Adipocyte (in vitro differentiated cells): ENCODE data around the gene PLCB3.

Experiments used
- DNase-seq: peaks from one replicate; pipeline ENCODE4 v3.0.0-alpha.2; 2015; ENCODE audit warnings: low read depth
- H3K27me3 ChIP-seq: replicated peaks from 2 replicates; pipeline ENCODE4 v1.7.0; 2013; ENCODE audit warnings: mild to moderate bottlenecking, low read length, moderate library complexity; ENCODE audit not compliant: control insufficient read depth, insufficient read depth
- H3K36me3 ChIP-seq: 2 replicates; pipeline ENCODE4 v1.7.0; 2013; ENCODE audit warnings: low read length, mild to moderate bottlenecking, moderate library complexity; ENCODE audit not compliant: control insufficient read depth, insufficient read depth, severe bottlenecking
- H3K4me1 ChIP-seq: 2 replicates; pipeline ENCODE4 v1.7.0; 2013; ENCODE audit warnings: mild to moderate bottlenecking, low read length, moderate library complexity; ENCODE audit not compliant: control insufficient read depth, insufficient read depth
- H3K4me3 ChIP-seq: 2 replicates; pipeline ENCODE4 v1.7.0; 2013; ENCODE audit warnings: mild to moderate bottlenecking, low read length, moderate library complexity
- H3K9ac ChIP-seq: 2 replicates; pipeline ENCODE4 v1.7.0; 2013; ENCODE audit warnings: mild to moderate bottlenecking, low read length, moderate library complexity
- H3K9me3 ChIP-seq: 2 replicates; pipeline ENCODE4 v1.7.0; 2013; ENCODE audit warnings: mild to moderate bottlenecking, low read length, moderate library complexity; ENCODE audit not compliant: control insufficient read depth

The PLCB3 gene

DNA sequence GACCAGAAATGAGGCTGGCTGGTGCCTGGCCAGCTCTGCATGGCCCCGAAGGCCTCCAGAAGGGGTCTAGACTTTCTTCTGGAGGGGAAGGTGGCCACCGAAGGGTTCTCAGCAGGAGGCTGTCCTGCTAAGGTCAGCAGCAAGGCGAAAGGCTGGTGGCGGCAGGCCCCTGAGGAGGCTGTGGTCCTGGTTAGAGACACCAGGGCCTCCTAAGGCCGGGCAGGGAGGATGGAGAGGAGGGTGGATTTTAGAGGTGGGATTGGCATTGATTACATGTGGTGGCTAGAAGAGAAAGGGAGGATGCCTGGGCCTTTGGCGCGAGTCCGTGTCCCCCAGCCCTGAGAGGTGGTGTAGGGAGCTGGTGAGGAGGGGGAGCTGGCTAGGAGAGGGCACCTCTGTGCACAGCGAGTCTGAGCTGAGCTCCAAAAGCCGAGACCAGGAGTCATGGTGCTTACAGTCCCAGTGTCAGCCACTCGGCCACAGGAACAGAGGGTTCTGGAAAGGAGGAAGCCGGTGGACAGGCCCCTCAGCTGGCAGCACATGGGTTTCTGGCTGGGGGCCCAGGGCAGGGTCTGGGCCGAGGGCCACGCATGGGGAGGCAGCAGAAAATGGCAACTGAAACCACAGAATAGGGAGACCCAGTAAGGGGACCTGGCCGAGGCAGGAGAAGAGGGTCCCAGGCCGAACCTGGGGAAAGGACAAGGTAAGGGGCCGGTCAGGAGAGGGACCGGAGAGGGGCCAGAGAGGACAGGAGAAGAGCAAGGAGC, 42.4 kb upstream of the PLCB3 start:
- H3K9me3 ChIP-seq = no peaks in the 10 kb centered on the region
- H3K4me3 ChIP-seq = no peak overlapping the region
- H3K9ac ChIP-seq = no peak overlapping the region
- no peaks in the 10 kb centered on the region for H3K27me3 ChIP-seq
- peaks cover 11% of the 10 kb centered on the region for H3K36me3 ChIP-seq
- H3K4me1 ChIP-seq = peaks cover 9% of the 10 kb centered on the region
- no peak for DNase-seq

DNA sequence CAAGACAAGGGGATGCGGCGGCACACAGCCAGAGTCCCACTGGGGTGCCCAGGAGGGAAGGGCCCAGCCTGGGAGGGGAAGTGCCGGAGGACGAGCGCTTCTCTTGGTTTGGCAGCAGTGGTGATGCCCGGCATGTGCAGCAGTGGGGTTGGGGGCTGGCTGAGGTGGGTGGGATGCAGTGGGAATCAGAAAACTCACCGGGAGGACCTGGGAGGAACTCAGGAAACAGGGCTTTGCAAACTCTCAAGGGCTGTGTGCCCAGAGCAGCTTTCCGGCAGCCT, 41.8 kb upstream of the PLCB3 start:
- Histone ChIP-seq H3K27me3 (no peaks in the 10 kb centered on the region), H3K36me3 (peaks cover 8% of the 10 kb centered on the region), H3K4me1 (peaks cover 9% of the 10 kb centered on the region), H3K9me3 (no peaks in the 10 kb centered on the region), H3K9ac (no peak overlapping the region), H3K4me3 (no peak overlapping the region)
- no peak for DNase-seq

DNA sequence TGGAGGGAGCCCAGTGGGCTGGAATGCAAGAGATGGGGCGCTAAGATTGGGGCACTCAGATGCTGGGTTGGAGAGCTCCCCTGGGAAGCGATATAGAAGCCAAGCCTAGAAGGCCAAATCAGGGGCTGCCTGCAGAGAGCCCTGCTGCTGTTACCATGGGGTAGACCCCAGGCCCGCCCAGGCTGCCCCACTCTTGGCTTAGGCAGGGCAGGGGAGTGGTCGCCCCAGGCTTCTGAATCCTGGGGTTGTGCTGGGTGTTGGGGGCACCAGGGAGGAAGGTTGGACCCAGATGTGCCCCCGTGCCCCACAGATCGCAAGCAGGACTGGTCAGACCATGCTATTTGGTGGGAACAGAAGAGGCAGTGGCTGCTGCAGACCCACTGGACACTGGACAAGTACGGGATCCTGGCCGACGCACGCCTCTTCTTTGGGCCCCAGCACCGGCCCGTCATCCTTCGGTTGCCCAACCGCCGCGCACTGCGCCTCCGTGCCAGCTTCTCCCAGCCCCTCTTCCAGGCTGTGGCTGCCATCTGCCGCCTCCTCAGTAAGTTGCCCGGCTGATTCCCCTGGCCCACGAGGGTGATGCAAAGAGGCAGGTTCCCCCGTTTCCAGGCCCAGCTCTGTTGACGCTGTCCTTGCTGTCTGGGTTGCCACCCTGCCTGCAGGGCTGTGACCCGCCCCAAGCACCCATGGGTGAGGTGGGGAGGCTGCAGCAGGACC, 40.9 kb upstream of the PLCB3 start:
- Histone ChIP-seq H3K4me3 (no peak overlapping the region), H3K27me3 (no peaks in the 10 kb centered on the region), H3K9me3 (no peaks in the 10 kb centered on the region), H3K36me3 (peaks cover 5% of the 10 kb centered on the region), H3K9ac (no peak overlapping the region), H3K4me1 (peaks cover 16% of the 10 kb centered on the region)
- no peak for DNase-seq

DNA sequence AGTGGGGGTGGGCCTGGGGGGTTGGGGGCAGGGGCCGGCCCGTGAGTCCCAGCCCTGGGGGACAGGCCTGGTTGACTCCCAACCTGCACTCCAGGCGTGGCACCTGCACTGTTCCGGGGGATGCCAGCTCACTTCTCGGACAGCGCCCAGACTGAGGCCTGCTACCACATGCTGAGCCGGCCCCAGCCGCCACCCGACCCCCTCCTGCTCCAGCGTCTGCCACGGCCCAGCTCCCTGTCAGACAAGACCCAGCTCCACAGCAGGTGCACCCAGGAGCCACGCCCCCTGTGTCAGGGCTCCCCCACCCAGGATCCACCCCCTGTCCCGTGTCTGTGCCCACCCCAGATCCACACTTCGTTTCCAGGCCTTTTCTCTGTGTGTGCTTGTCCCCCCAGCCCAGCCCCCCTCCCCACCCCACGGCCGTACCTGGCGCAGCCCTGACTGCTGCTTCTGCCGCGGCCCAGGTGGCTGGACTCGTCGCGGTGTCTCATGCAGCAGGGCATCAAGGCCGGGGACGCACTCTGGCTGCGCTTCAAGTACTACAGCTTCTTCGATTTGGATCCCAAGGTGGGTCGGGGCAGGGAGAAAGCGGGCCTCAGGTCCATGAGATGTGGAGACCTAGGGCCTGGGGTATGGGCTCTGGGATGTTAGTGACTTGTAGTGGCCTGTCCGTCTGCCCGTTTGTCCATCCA, 40.0 kb upstream of the PLCB3 start:
- Histone ChIP-seq H3K36me3 (no peaks in the 10 kb centered on the region), H3K9ac (no peak overlapping the region), H3K27me3 (no peaks in the 10 kb centered on the region), H3K4me1 (peaks cover 16% of the 10 kb centered on the region), H3K9me3 (no peaks in the 10 kb centered on the region), H3K4me3 (no peak overlapping the region)
- no peak for DNase-seq

DNA sequence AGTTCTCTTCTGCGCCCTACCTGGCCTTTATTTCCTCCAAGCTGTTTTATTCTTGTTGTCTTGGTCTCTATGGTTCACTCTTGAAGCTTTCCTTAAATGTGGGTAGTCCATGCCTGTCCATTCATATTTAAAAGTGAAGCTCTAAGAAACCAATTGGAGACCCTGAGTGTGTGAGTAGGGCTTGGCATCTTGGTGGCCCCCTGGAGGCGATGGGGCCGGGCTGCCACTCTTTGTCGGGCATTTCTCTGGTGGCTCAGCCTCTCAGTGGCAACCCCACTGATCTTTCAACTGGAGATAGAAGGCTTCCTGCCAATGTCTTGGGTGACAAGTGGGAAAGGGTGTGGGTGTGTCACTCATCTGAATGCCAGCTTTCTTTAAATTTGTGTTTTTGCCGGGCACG, 34.5 kb upstream of the PLCB3 start:
- Histone ChIP-seq H3K4me1 (peaks cover 7% of the 10 kb centered on the region), H3K4me3 (no peak overlapping the region), H3K9me3 (no peaks in the 10 kb centered on the region), H3K27me3 (no peaks in the 10 kb centered on the region), H3K36me3 (no peaks in the 10 kb centered on the region), H3K9ac (no peak overlapping the region)
- no peak for DNase-seq

DNA sequence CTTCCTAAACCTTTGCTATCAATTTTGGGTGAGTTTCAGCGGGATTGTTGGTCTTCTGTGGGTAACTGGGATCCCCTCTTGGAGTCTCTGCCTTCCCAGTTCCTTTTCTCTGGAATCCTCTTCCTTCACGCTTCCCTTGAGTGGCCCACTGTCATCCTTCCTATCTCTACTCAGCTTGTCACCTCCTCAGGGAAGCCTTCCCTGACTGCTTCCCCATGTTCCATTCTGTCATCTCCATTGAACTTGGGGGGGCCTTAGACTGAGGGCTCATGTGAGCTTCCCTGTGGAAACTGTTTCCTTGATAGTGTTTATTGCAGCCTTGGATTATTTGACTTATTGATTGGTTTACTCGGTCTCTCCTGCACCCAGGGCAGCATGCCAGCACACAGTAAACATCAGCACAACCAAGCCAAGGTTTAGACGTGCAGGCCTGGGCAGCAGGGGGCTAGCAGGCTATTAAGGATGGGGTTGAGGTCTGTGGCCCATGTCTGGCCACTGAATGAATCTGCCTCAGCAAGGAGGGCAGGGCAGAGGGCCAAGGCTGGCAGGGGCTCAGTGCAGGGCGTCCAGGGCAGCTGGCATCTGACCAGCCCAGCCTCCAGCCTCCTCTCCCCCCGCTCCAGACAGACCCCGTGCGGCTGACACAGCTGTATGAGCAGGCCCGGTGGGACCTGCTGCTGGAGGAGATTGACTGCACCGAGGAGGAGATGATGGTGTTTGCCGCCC, 32.5 kb upstream of the PLCB3 start:
- no peak overlapping the region for H3K9ac ChIP-seq
- no peak overlapping the region for H3K4me3 ChIP-seq
- H3K36me3 ChIP-seq = no peaks in the 10 kb centered on the region
- DNase-seq = no peak
- H3K27me3 ChIP-seq = no peaks in the 10 kb centered on the region
- no peaks in the 10 kb centered on the region for H3K9me3 ChIP-seq
- peaks cover 7% of the 10 kb centered on the region for H3K4me1 ChIP-seq

DNA sequence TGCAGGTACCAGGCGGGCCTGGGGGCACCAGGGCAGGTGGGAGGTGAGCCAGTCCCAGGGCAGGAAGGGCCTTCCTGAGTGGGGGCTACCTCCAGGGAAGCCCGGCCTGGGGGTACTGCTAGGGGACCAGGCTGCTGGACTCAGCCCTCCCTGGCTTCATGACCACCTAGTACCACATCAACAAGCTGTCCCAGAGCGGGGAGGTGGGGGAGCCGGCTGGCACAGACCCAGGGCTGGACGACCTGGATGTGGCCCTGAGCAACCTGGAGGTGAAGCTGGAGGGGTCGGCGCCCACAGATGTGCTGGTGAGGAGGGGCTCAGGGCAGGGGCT, 32.0 kb upstream of the PLCB3 start:
- no peaks in the 10 kb centered on the region for H3K27me3 ChIP-seq
- peaks cover 7% of the 10 kb centered on the region for H3K4me1 ChIP-seq
- no peak overlapping the region for H3K9ac ChIP-seq
- H3K4me3 ChIP-seq = no peak overlapping the region
- H3K9me3 ChIP-seq = no peaks in the 10 kb centered on the region
- H3K36me3 ChIP-seq = no peaks in the 10 kb centered on the region
- no peak for DNase-seq

DNA sequence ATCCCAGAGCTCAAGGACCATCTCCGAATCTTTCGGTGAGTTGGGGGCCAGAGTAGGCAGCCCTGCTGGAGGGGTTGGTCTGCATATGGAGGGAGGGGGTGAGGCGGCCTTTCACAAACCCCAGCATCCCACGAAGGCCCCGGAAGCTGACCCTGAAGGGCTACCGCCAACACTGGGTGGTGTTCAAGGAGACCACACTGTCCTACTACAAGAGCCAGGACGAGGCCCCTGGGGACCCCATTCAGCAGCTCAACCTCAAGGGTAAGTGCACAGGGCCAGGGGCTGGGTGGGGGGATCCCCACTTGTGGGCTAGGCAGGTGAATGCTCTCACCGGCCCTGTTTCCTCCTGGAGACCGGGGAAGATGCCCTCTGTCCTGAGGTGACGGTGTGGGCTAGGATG, 31.6 kb upstream of the PLCB3 start:
- Histone ChIP-seq H3K36me3 (no peaks in the 10 kb centered on the region), H3K27me3 (no peaks in the 10 kb centered on the region), H3K9me3 (no peaks in the 10 kb centered on the region), H3K9ac (no peak overlapping the region), H3K4me3 (no peak overlapping the region), H3K4me1 (peaks cover 7% of the 10 kb centered on the region)
- no peak for DNase-seq

DNA sequence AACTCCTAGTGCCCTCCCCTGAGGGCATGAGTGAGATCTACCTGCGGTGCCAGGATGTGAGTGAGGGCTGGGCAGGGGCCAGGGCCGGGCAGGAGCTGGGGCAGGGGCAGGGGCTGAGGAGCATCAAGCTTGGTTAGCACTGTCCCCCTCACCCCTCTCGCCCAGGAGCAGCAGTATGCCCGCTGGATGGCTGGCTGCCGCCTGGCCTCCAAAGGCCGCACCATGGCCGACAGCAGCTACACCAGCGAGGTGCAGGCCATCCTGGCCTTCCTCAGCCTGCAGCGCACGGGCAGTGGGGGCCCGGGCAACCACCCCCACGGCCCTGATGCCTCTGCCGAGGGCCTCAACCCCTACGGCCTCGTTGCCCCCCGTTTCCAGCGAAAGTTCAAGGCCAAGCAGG, 31.1 kb upstream of the PLCB3 start:
- no peak for DNase-seq
- no peaks in the 10 kb centered on the region for H3K9me3 ChIP-seq
- H3K4me1 ChIP-seq = peaks cover 4% of the 10 kb centered on the region

DNA sequence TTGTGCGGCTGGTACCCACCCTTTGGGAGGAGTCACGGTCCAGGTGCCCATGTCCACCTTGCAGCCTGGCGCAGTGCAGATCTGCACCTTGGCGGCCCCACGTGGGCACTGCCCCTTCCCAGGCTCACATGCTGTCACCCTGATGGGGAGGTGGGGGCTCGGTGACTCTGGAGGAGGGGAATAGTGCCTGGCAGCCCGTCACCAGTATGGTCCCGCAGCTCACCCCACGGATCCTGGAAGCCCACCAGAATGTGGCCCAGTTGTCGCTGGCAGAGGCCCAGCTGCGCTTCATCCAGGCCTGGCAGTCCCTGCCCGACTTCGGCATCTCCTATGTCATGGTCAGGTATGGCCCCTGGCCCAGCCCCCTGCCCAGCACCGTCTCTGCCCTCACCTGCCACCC, 30.5 kb upstream of the PLCB3 start:
- Histone ChIP-seq H3K4me1 (peaks cover 4% of the 10 kb centered on the region), H3K36me3 (no peaks in the 10 kb centered on the region), H3K4me3 (no peak overlapping the region), H3K9me3 (no peaks in the 10 kb centered on the region), H3K27me3 (no peaks in the 10 kb centered on the region), H3K9ac (no peak overlapping the region)
- DNase-seq = no peak

More for the DNA sequence above, 31.1 kb upstream of the PLCB3 start:
- Histone ChIP-seq H3K4me3 (no peak overlapping the region), H3K36me3 (no peaks in the 10 kb centered on the region), H3K9ac (no peak overlapping the region), H3K27me3 (no peaks in the 10 kb centered on the region)

DNA sequence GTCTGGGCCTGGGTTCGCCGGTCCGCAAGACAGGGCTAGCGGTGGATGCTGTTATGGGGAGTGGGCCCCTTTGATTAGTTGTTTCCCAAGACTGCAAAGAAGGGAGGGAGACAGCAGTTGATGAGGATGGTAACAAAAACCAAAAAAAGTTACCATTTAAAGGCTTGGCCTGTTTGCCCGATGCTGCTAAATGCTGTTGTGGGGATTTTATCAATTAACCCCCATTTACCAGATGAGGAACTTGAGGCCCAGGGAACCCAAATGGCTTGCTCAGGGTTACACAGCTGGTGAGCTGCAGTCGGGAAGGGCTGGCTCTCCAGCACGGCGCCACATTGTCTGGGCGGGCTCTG, 28.7 kb upstream of the PLCB3 start:
- Histone ChIP-seq H3K9me3 (no peaks in the 10 kb centered on the region), H3K4me3 (no peak overlapping the region), H3K4me1 (peaks cover 14% of the 10 kb centered on the region), H3K9ac (no peak overlapping the region), H3K36me3 (no peaks in the 10 kb centered on the region), H3K27me3 (no peaks in the 10 kb centered on the region)
- no peak for DNase-seq
